Naive thymus-derived CD4-positive, alpha-beta T cell (primary cell): ENCODE measurements around the gene ENOX1. TPM values are rescaled to one million over a fixed set of nuclear protein-coding genes. Genes with fewer than 3 reads are reported as not detected.

Experiments used
- ATAC-seq: fragments of 150-1000 bp; cut with Tn5 transposase; 2 replicates; pipeline ENCODE4 v1.10.0; 2021; ENCODE audit warnings: mild to moderate bottlenecking, moderate library complexity
- CTCF ChIA-PET: fragments of 350-600 bp; sonication (Branson Sonifier 250); formaldehyde crosslinking; loops from one replicate; lab custom pipeline; 2021; ENCODE audit warnings: antibody characterized with exemption; lab: Charles Lee
- POLR2A ChIA-PET: fragments of 350-600 bp; sonication (Branson Sonifier 250); formaldehyde crosslinking; loops from one replicate; lab custom pipeline; 2021; ENCODE audit warnings: antibody characterized with exemption, inconsistent platforms; lab: Charles Lee
- DNase-seq, 9 donors: peaks; one replicate each; pipeline versions ENCODE4 v3.0.0 to v3.0.0-alpha.2; 2020 to 2022; ENCODE audit warnings: mixed read lengths in 1 of 9
- H3K27ac ChIP-seq: one replicate; pipeline ENCODE4 v1.7.0; 2013; ENCODE audit warnings: mild to moderate bottlenecking, low read depth, low read length, moderate library complexity
- H3K27me3 ChIP-seq, 2 donors: one replicate each; pipeline ENCODE4 v1.7.0; 2013; ENCODE audit warnings: low read length in 2 of 2, mild to moderate bottlenecking in 2 of 2, moderate library complexity in 2 of 2; ENCODE audit not compliant: control insufficient read depth in 2 of 2, insufficient read depth in 2 of 2
- H3K36me3 ChIP-seq, 3 experiments: 1 replicate in 2 of 3; 2 replicates in 1 of 3; pipeline ENCODE4 v1.7.0; 2013; ENCODE audit warnings: low read length in 3 of 3, mild to moderate bottlenecking in 3 of 3, moderate library complexity in 1 of 3; ENCODE audit not compliant: insufficient read depth in 3 of 3, control insufficient read depth in 2 of 3
- H3K4me1 ChIP-seq, 2 donors: one replicate each; pipeline ENCODE4 v1.7.0; 2013; ENCODE audit warnings: low read length in 2 of 2, mild to moderate bottlenecking in 2 of 2, moderate library complexity in 1 of 2; ENCODE audit not compliant: control insufficient read depth in 2 of 2, insufficient read depth in 2 of 2
- H3K4me3 ChIP-seq: 2 replicates; pipeline ENCODE4 v1.7.0; 2013; ENCODE audit warnings: mild to moderate bottlenecking, low read length
- H3K9me3 ChIP-seq, 3 experiments: 1 replicate in 2 of 3; 2 replicates in 1 of 3; pipeline ENCODE4 v1.7.0; 2013; ENCODE audit warnings: low read length in 3 of 3; ENCODE audit not compliant: control insufficient read depth in 2 of 3
- H3K27ac Mint-ChIP-seq, 9 donors: one replicate each; pipeline ENCODE4 v1.8.0; 2020 to 2022; ENCODE audit warnings: mixed read lengths in 9 of 9, mild to moderate bottlenecking in 8 of 9, moderate library complexity in 5 of 9, inconsistent platforms in 2 of 9
- H3K27me3 Mint-ChIP-seq, 5 donors: one replicate each; pipeline ENCODE4 v1.8.0; 2021 to 2022; ENCODE audit warnings: mixed read lengths in 5 of 5, mild to moderate bottlenecking in 1 of 5
- H3K36me3 Mint-ChIP-seq, 5 donors: one replicate each; pipeline ENCODE4 v1.8.0; 2020 to 2022; ENCODE audit warnings: mixed read lengths in 5 of 5, mild to moderate bottlenecking in 3 of 5, inconsistent platforms in 1 of 5
- H3K4me1 Mint-ChIP-seq, 7 donors: one replicate each; pipeline ENCODE4 v1.8.0; 2020 to 2022; ENCODE audit warnings: mixed read lengths in 7 of 7, mild to moderate bottlenecking in 3 of 7, inconsistent platforms in 1 of 7
- H3K4me3 Mint-ChIP-seq, 10 donors: one replicate each; pipeline ENCODE4 v1.8.0; 2020 to 2022; ENCODE audit warnings: mild to moderate bottlenecking in 10 of 10, mixed read lengths in 10 of 10, moderate library complexity in 6 of 10, inconsistent platforms in 2 of 10
- H3K9me3 Mint-ChIP-seq, 11 donors: one replicate each; pipeline ENCODE4 v1.8.0; 2020 to 2022; ENCODE audit warnings: mixed read lengths in 11 of 11, mild to moderate bottlenecking in 4 of 11, inconsistent platforms in 1 of 11, moderate library complexity in 1 of 11
- intact Hi-C, 2 donors: fragments of 100-400 bp; cut with micrococcal nuclease; formaldehyde crosslinking; loops; one replicate each; pipeline ENCODE4 v1.15.1; 2023
- polyA plus RNA-seq, 2 donors: library from polyadenylated mRNA; unstranded; fragments of 300-500 nt; fragmentation: Illumina TruSeq; gene quantifications; one replicate each; pipeline ENCODE4 v1.2.3, GENCODE V29; 2021
- total RNA-seq, 6 experiments: library from RNA in 5 of 6; stranded (reverse) in 5 of 6; gene quantifications; 1 replicate in 5 of 6; 2 replicates in 1 of 6; pipeline ENCODE4 v1.2.3 and lab custom pipeline; 2021 to 2026

Gene ENOX1
- total and polyA plus RNA-seq, 7 experiments from 2014 or later: 0.17 TPM; not detected in 6

DNA sequence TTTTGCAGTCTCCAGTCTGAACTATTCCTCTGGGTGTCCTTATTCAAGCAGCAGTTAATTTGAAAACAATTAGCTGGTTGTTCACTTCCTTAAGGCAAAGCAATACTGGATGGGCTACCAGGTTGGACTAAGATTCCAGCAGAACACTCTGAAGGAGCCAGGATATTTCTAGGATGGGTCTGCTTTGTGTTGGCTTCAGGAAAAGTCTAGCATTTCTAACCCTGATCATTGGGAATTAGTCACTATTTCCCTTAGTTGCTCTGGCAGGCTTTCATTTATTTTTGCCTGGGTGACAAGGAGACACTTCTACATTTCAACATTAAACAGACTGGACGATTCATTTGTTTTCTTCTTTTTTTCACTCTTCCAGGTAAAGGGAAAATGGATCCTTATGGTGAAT, 228.4 kb downstream of the ENOX1 start:
- Mint-ChIP-seq H3K4me3 (no peak overlapping the region), H3K27me3 (peaks cover 0 to 30% (median 15%) of the 10 kb centered on the region in 5 donors), H3K27ac (no peak overlapping the region), H3K4me1 (no peaks in the 10 kb centered on the region), H3K9me3 (peaks cover 0 to 4% (median 0%) of the 10 kb centered on the region in 11 donors), H3K36me3 (no peaks in the 10 kb centered on the region)
- ChIA-PET CTCF (no interaction called here), POLR2A (no interaction called here)
- no peaks in the 10 kb centered on the region for H3K36me3 ChIP-seq
- no peaks in the 10 kb centered on the region for H3K4me1 ChIP-seq
- H3K9me3 ChIP-seq: no peaks in the 10 kb centered on the region
- no peak overlapping the region for H3K4me3 ChIP-seq
- no peaks in the 10 kb centered on the region for H3K27me3 ChIP-seq
- no peak overlapping the region for H3K27ac ChIP-seq
- intact Hi-C loops: no loop called here
- no peak for ATAC-seq
- DNase-seq: no peak

DNA sequence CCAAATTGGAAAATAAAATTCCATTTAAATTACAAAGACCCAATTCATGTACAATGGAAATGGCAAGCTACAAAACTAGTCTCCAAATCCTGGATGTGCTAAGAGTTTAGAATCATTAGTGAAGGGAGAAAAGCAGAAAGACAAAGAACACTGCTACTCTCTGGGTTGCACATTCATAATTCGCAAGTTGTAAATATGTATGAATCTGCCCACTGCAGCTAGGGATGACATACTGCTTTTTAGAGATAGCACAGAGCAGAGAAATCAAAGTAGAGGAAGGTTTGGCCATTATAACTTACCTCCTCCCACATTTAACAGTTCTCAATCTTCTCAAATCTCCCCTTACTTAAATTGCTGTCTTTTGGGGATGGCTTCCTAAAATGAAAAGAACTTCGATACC, 231.1 kb downstream of the ENOX1 start:
- no peaks in the 10 kb centered on the region for H3K4me1 ChIP-seq
- H3K36me3 ChIP-seq: no peaks in the 10 kb centered on the region
- no peak overlapping the region for H3K27ac ChIP-seq
- H3K27me3 Mint-ChIP-seq: peaks cover 0 to 22% (median 8%) of the 10 kb centered on the region in 5 donors
- no peaks in the 10 kb centered on the region for H3K9me3 ChIP-seq
- no peak overlapping the region for H3K4me3 ChIP-seq
- no peaks in the 10 kb centered on the region for H3K36me3 Mint-ChIP-seq
- peaks cover 0 to 2% (median 0%) of the 10 kb centered on the region in 11 donors for H3K9me3 Mint-ChIP-seq
- no peaks in the 10 kb centered on the region for H3K4me1 Mint-ChIP-seq
- CTCF ChIA-PET: interaction anchor here (1.2 kb wide), 1 partner anchor 30 kb away, joined by 3 read pairs; no protein-coding TSS in a partner anchor
- DNase-seq (no peak), ATAC-seq (no peak)
- no peaks in the 10 kb centered on the region for H3K27me3 ChIP-seq
- no peak overlapping the region for H3K4me3 Mint-ChIP-seq
- intact Hi-C loops: no loop called here
- POLR2A ChIA-PET: no interaction called here
- no peak overlapping the region for H3K27ac Mint-ChIP-seq

DNA sequence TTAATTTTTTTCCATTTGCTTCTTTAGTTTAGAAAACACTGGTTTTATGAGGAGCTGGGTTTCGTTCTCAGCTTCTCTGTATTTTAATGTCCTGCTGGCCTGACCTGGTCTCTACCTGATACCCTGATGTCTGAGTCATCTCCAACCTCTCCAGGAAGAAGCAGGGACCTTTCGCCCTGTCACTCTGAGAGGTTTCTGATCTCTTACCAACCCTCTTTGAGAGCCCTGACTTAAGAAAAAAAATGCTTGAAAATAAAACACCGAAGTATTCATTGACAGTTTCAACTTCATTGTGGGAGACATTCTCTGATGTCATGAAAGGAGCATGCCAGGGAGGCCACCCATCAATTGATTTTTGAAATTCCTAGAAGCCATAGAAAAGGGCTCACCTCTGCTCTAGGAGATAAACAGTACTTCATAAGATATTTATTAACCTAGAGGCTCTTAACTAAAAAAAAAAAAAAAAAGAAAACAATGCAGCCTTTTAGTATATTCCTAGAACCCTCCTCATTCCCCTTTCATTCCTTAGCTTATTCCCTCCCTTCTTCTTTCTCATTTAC, 234.8 kb downstream of the ENOX1 start:
- H3K9me3 ChIP-seq: no peaks in the 10 kb centered on the region
- DNase-seq: no peak
- no peak overlapping the region for H3K27ac Mint-ChIP-seq
- ChIA-PET POLR2A (no interaction called here), CTCF (interaction anchor here (0.7 kb wide), 1 partner anchor 1071 kb away, joined by 4 read pairs; no protein-coding TSS in a partner anchor)
- no peaks in the 10 kb centered on the region for H3K4me1 ChIP-seq
- H3K27me3 Mint-ChIP-seq: peaks cover 6 to 15% (median 8%) of the 10 kb centered on the region in 5 donors
- peaks cover 0 to 2% (median 0%) of the 10 kb centered on the region in 7 donors for H3K4me1 Mint-ChIP-seq
- H3K9me3 Mint-ChIP-seq: no peaks in the 10 kb centered on the region
- H3K4me3 ChIP-seq: no peak overlapping the region
- no peaks in the 10 kb centered on the region for H3K36me3 ChIP-seq
- H3K27me3 ChIP-seq: peaks cover 0 to 3% of the 10 kb centered on the region in 2 donors
- no peak overlapping the region for H3K27ac ChIP-seq
- ATAC-seq: no peak
- no peak overlapping the region for H3K4me3 Mint-ChIP-seq
- intact Hi-C loops: no loop called here
- H3K36me3 Mint-ChIP-seq: no peaks in the 10 kb centered on the region

DNA sequence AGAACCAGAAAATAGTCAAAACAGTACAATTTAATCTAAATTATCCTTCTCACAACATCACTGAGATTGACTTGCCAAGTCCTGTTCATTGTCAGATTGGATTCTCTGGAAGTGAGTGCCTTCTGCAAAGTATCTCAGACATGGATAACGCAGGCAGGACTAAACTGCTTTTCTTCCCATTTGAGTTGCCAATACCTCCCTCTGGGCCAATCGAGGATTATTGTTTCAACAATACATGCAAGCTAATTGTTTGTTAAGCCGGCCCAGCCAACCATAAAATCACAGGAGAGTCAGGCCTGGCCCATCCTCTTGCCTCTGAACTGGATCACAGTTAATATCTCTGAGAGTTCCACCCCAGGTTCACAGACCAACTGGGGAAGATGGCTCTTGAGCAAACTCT, 240.0 kb downstream of the ENOX1 start:
- H3K4me3 ChIP-seq: no peak overlapping the region
- no peaks in the 10 kb centered on the region for H3K4me1 ChIP-seq
- peaks cover 0 to 3% of the 10 kb centered on the region in 2 donors for H3K27me3 ChIP-seq
- DNase-seq: no peak
- CTCF ChIA-PET: no interaction called here
- H3K36me3 ChIP-seq: no peaks in the 10 kb centered on the region
- H3K27ac ChIP-seq: no peak overlapping the region
- H3K4me1 Mint-ChIP-seq: peaks cover 0 to 2% (median 0%) of the 10 kb centered on the region in 7 donors
- no peaks in the 10 kb centered on the region for H3K9me3 ChIP-seq
- POLR2A ChIA-PET: no interaction called here
- no peaks in the 10 kb centered on the region for H3K36me3 Mint-ChIP-seq
- no peak overlapping the region for H3K27ac Mint-ChIP-seq
- ATAC-seq: no peak
- H3K9me3 Mint-ChIP-seq: no peaks in the 10 kb centered on the region
- H3K27me3 Mint-ChIP-seq: peaks cover 4 to 9% (median 6%) of the 10 kb centered on the region in 5 donors
- H3K4me3 Mint-ChIP-seq: no peak overlapping the region
- intact Hi-C loops: no loop called here

DNA sequence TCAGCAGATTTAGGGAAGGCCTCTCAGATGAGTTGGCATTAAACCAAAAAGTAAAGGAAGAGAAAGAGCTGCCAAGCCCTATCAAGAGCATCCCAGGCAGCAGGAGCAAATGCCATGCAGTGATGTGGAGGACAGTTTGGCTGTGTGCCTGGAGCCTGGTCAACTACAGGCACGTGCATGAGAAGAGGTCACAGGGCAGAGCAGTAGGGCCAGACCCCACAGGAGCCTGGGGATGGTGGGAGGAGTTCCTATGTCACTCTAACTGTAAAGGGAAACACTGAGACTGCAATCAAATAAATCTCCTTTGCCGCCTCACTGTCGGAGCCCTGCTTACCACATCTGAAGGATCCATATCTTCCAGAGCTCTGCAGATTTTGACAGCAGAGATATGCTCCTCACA, 240.5 kb downstream of the ENOX1 start:
- ChIA-PET CTCF (no interaction called here), POLR2A (no interaction called here)
- ATAC-seq: no peak
- H3K4me1 Mint-ChIP-seq: peaks cover 0 to 2% (median 0%) of the 10 kb centered on the region in 7 donors
- peaks cover 0 to 3% of the 10 kb centered on the region in 2 donors for H3K27me3 ChIP-seq
- peaks cover 4 to 11% (median 6%) of the 10 kb centered on the region in 5 donors for H3K27me3 Mint-ChIP-seq
- no peak for DNase-seq
- H3K36me3 Mint-ChIP-seq: no peaks in the 10 kb centered on the region
- H3K27ac Mint-ChIP-seq: no peak overlapping the region
- no peaks in the 10 kb centered on the region for H3K4me1 ChIP-seq
- no peaks in the 10 kb centered on the region for H3K9me3 ChIP-seq
- H3K4me3 Mint-ChIP-seq: no peak overlapping the region
- no peaks in the 10 kb centered on the region for H3K36me3 ChIP-seq
- intact Hi-C loops: no loop called here
- no peak overlapping the region for H3K4me3 ChIP-seq
- H3K9me3 Mint-ChIP-seq: no peaks in the 10 kb centered on the region
- H3K27ac ChIP-seq: no peak overlapping the region

DNA sequence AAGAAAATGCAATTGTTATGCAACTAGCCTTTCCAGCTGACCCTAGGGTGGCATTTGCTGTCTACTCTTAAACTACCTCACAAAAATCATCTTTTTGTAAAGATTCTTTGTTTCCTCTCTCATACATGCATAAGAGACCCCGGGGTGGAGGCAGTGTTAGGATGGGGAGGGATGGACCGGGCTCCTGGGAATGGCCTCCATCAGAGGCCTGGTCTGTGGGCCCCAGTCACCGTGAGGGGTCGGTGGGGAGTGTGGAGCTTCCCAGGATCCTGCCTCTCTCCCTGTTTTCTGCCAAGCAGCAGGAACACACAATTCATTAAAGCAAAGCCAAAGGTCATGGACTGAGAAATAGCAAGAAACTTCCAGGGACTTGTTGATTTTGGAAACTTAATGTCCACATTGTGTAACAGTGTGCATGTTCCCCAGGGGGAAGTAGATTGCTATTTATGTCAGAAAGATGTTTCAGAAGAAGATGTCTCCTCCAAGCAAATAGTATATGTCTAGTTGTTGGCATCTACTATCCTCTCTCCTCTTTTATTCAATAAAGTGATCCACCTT, 241.4 kb downstream of the ENOX1 start:
- no peak for ATAC-seq
- Histone ChIP-seq H3K4me1 (no peaks in the 10 kb centered on the region), H3K27ac (no peak overlapping the region), H3K4me3 (no peak overlapping the region), H3K36me3 (no peaks in the 10 kb centered on the region), H3K9me3 (no peaks in the 10 kb centered on the region), H3K27me3 (peaks cover 0 to 3% of the 10 kb centered on the region in 2 donors)
- no peak overlapping the region for H3K4me3 Mint-ChIP-seq
- peaks cover 4 to 8% (median 6%) of the 10 kb centered on the region in 5 donors for H3K27me3 Mint-ChIP-seq
- no peaks in the 10 kb centered on the region for H3K9me3 Mint-ChIP-seq
- H3K36me3 Mint-ChIP-seq: no peaks in the 10 kb centered on the region
- no peak overlapping the region for H3K27ac Mint-ChIP-seq
- ChIA-PET CTCF (no interaction called here), POLR2A (no interaction called here)
- peaks cover 0 to 2% (median 0%) of the 10 kb centered on the region in 7 donors for H3K4me1 Mint-ChIP-seq
- intact Hi-C loops: no loop called here
- DNase-seq: no peak

DNA sequence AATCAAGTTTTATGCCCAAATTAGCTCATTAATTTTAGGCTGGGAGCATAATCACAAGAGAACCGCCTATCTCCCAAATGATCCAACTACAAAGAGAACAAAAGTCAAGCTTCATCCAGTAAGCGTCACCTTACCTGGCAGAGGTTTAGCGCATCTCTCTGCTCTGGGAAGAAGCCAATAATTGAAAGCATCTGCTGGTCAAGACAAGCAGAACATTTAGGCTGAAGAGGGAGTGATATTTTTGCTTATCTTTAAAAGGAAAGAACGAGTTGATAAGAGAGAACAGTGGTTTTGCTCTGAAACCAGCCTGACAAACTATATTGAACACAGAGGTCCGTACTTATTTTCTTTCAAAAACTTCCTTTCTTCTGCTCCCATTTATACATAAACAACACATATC, 242.1 kb downstream of the ENOX1 start:
- Histone ChIP-seq H3K36me3 (no peaks in the 10 kb centered on the region), H3K9me3 (no peaks in the 10 kb centered on the region), H3K27me3 (peaks cover 0 to 3% of the 10 kb centered on the region in 2 donors), H3K4me3 (no peak overlapping the region), H3K27ac (no peak overlapping the region), H3K4me1 (no peaks in the 10 kb centered on the region)
- Mint-ChIP-seq H3K27me3 (peaks cover 4 to 8% (median 7%) of the 10 kb centered on the region in 5 donors), H3K9me3 (no peaks in the 10 kb centered on the region), H3K27ac (no peak overlapping the region), H3K4me1 (peaks cover 0 to 2% (median 0%) of the 10 kb centered on the region in 7 donors), H3K36me3 (no peaks in the 10 kb centered on the region), H3K4me3 (no peak overlapping the region)
- ChIA-PET CTCF (no interaction called here), POLR2A (no interaction called here)
- ATAC-seq (no peak), DNase-seq (no peak)
- intact Hi-C loops: no loop called here
